ENCODE results near the gene RWDD1. TPM values are rescaled to one million over a fixed set of nuclear protein-coding genes. Genes with fewer than 3 reads are reported as not detected.

RWDD1 gene
- total and polyA plus RNA-seq, 2 of the 13 experiments (the other 11 are each of a cell fraction or from before 2014, with no cell fraction given): 27.4 to 67.1 TPM

GRCh38 chr6:116550796-116551195, 20.5 kb upstream of the RWDD1 start (continued):
- TF ChIP-seq, protein P1, sequence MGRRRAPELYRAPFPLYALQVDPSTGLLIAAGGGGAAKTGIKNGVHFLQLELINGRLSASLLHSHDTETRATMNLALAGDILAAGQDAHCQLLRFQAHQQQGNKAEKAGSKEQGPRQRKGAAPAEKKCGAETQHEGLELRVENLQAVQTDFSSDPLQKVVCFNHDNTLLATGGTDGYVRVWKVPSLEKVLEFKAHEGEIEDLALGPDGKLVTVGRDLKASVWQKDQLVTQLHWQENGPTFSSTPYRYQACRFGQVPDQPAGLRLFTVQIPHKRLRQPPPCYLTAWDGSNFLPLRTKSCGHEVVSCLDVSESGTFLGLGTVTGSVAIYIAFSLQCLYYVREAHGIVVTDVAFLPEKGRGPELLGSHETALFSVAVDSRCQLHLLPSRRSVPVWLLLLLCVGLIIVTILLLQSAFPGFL (CRISPR knock-in tag; IDR thresholded peaks at IDR 0.05): no peak
- TF ChIP-seq KDM3A (CRISPR knock-in tag; IDR thresholded peaks at IDR 0.05; ENCODE audit: low read depth) (no peak), ZNF276 (CRISPR knock-in tag; IDR thresholded peaks at IDR 0.05; ENCODE audit: low read depth) (no peak), HOXA9 (CRISPR knock-in tag; IDR thresholded peaks at IDR 0.05; ENCODE audit: borderline replicate concordance) (no peak), MIXL1 (CRISPR knock-in tag; IDR thresholded peaks at IDR 0.05) (peak; percentile 96), ZNF3 (CRISPR knock-in tag; IDR thresholded peaks at IDR 0.05) (no peak), HOXA3 (CRISPR knock-in tag; IDR thresholded peaks at IDR 0.05) (peak; percentile 44; the same call in 1 of the 2 replicates), NR3C1 (CRISPR knock-in tag; IDR thresholded peaks at IDR 0.05) (no peak), AHDC1 (CRISPR knock-in tag; IDR thresholded peaks at IDR 0.05; ENCODE audit: borderline replicate concordance) (peak; percentile 85), ZNF713 (CRISPR knock-in tag; IDR thresholded peaks at IDR 0.05) (no peak), THYN1 (CRISPR knock-in tag; IDR thresholded peaks at IDR 0.05; ENCODE audit: borderline replicate concordance, low read depth) (no peak), PHB2 (IDR thresholded peaks at IDR 0.05; ENCODE audit: partially characterized antibody) (no peak)
- TF ChIP-seq, protein P2, sequence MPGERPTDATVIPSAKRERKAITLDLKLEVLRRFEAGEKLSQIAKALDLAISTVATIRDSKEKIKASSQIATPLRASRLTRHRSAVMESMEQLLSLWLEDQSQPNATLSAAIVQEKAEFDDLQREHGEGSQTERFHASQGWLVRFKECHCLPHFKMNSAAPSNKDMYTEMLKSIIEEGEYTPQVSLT (CRISPR knock-in tag; IDR thresholded peaks at IDR 0.05; ENCODE audit: borderline replicate concordance, low read depth): no peak
- TF ChIP-seq, protein P3, sequence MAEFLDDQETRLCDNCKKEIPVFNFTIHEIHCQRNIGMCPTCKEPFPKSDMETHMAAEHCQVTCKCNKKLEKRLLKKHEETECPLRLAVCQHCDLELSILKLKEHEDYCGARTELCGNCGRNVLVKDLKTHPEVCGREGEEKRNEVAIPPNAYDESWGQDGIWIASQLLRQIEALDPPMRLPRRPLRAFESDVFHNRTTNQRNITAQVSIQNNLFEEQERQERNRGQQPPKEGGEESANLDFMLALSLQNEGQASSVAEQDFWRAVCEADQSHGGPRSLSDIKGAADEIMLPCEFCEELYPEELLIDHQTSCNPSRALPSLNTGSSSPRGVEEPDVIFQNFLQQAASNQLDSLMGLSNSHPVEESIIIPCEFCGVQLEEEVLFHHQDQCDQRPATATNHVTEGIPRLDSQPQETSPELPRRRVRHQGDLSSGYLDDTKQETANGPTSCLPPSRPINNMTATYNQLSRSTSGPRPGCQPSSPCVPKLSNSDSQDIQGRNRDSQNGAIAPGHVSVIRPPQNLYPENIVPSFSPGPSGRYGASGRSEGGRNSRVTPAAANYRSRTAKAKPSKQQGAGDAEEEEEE (CRISPR knock-in tag; IDR thresholded peaks at IDR 0.05; ENCODE audit: borderline replicate concordance): no peak
- TF ChIP-seq, protein P4, sequence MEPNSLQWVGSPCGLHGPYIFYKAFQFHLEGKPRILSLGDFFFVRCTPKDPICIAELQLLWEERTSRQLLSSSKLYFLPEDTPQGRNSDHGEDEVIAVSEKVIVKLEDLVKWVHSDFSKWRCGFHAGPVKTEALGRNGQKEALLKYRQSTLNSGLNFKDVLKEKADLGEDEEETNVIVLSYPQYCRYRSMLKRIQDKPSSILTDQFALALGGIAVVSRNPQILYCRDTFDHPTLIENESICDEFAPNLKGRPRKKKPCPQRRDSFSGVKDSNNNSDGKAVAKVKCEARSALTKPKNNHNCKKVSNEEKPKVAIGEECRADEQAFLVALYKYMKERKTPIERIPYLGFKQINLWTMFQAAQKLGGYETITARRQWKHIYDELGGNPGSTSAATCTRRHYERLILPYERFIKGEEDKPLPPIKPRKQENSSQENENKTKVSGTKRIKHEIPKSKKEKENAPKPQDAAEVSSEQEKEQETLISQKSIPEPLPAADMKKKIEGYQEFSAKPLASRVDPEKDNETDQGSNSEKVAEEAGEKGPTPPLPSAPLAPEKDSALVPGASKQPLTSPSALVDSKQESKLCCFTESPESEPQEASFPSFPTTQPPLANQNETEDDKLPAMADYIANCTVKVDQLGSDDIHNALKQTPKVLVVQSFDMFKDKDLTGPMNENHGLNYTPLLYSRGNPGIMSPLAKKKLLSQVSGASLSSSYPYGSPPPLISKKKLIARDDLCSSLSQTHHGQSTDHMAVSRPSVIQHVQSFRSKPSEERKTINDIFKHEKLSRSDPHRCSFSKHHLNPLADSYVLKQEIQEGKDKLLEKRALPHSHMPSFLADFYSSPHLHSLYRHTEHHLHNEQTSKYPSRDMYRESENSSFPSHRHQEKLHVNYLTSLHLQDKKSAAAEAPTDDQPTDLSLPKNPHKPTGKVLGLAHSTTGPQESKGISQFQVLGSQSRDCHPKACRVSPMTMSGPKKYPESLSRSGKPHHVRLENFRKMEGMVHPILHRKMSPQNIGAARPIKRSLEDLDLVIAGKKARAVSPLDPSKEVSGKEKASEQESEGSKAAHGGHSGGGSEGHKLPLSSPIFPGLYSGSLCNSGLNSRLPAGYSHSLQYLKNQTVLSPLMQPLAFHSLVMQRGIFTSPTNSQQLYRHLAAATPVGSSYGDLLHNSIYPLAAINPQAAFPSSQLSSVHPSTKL (CRISPR knock-in tag; IDR thresholded peaks at IDR 0.05): peak; percentile 89

All from HepG2 (cell line).